GM12872 (cell line): Measurements from ENCODE around the gene HSP90B1.

Source experiments
- CTCF ChIP-seq: IDR thresholded peaks from 3 replicates; pipeline ENCODE4 v1.5.1; 2011; ENCODE audit warnings: low read depth, mild to moderate bottlenecking, low read length, moderate library complexity; ENCODE audit not compliant: insufficient read depth

The HSP90B1 gene

GRCh38 chr12:103912069-103912468 lies 18.1 kb upstream of the HSP90B1 start:
- no peak for TF ChIP-seq CTCF

- TF ChIP-seq CTCF = no peak
These were observed 17.1 kb upstream of the HSP90B1 start for GRCh38 chr12:103913100-103913499.

- TF ChIP-seq CTCF = no peak
These were observed 14.9 kb upstream of the HSP90B1 start for GRCh38 chr12:103915306-103915705.

GRCh38 chr12:103917873-103918272 lies 12.3 kb upstream of the HSP90B1 start:
- TF ChIP-seq CTCF = no peak

- no peak for TF ChIP-seq CTCF
These were observed 5.2 kb upstream of the HSP90B1 start for GRCh38 chr12:103924761-103925641.

GRCh38 chr12:103928682-103929045 lies 1.5 kb upstream of the HSP90B1 start:
- no peak for TF ChIP-seq CTCF

GRCh38 chr12:103929046-103929783 lies 995 bp upstream of the HSP90B1 start:
- no peak for TF ChIP-seq CTCF
